CD4-positive, alpha-beta memory T cell (primary cell): ENCODE data around the gene SERPINB7. TPM values are rescaled to one million over a fixed set of nuclear protein-coding genes. Genes with fewer than 3 reads are reported as not detected.

ENCODE experiments used
- CTCF ChIA-PET: fragments of 350-600 bp; sonication (Branson Sonifier 250); formaldehyde crosslinking; loops from one replicate; lab custom pipeline; 2021; ENCODE audit warnings: inconsistent platforms; ENCODE audit not compliant: partially characterized antibody; lab: Charles Lee
- POLR2A ChIA-PET: fragments of 350-600 bp; sonication (Branson Sonifier 250); formaldehyde crosslinking; loops from one replicate; lab custom pipeline; 2021; ENCODE audit not compliant: partially characterized antibody; lab: Charles Lee
- DNase-seq, 5 donors: peaks; one replicate each; pipeline versions ENCODE4 v3.0.0 to v3.0.0-alpha.2; 2020 to 2022; ENCODE audit warnings: mixed read lengths in 1 of 5
- H3K27ac ChIP-seq: one replicate; pipeline ENCODE4 v1.7.0; 2013; ENCODE audit warnings: low read depth, low read length
- H3K27me3 ChIP-seq: 2 replicates; pipeline ENCODE4 v1.7.0; 2013; ENCODE audit warnings: mild to moderate bottlenecking, low read length, moderate library complexity; ENCODE audit not compliant: insufficient read depth
- H3K36me3 ChIP-seq: 2 replicates; pipeline ENCODE4 v1.7.0; 2013; ENCODE audit warnings: mild to moderate bottlenecking, low read length, moderate library complexity; ENCODE audit not compliant: insufficient read depth
- H3K4me1 ChIP-seq: 2 replicates; pipeline ENCODE4 v1.7.0; 2013; ENCODE audit warnings: mild to moderate bottlenecking, low read length, moderate library complexity; ENCODE audit not compliant: insufficient read depth
- H3K4me3 ChIP-seq, 2 donors: one replicate each; pipeline ENCODE4 v1.7.0; 2013; ENCODE audit warnings: low read length in 2 of 2, mild to moderate bottlenecking in 1 of 2
- H3K9me3 ChIP-seq, 2 donors: one replicate each; pipeline ENCODE4 v1.7.0; 2013; ENCODE audit warnings: low read length in 2 of 2, control low read depth in 1 of 2; ENCODE audit not compliant: control insufficient read depth in 1 of 2
- H3K27ac Mint-ChIP-seq, 7 donors: one replicate each; pipeline ENCODE4 v1.8.0; 2020 to 2021; ENCODE audit warnings: mixed read lengths in 7 of 7, mild to moderate bottlenecking in 6 of 7, inconsistent platforms in 3 of 7, moderate library complexity in 3 of 7
- H3K27me3 Mint-ChIP-seq, 2 donors: one replicate each; pipeline ENCODE4 v1.8.0; 2020 to 2021; ENCODE audit warnings: mixed read lengths in 2 of 2
- H3K36me3 Mint-ChIP-seq, 2 donors: one replicate each; pipeline ENCODE4 v1.8.0; 2020 to 2021; ENCODE audit warnings: mixed read lengths in 2 of 2, inconsistent platforms in 1 of 2, mild to moderate bottlenecking in 1 of 2
- H3K4me1 Mint-ChIP-seq, 4 donors: one replicate each; pipeline ENCODE4 v1.8.0; 2020 to 2021; ENCODE audit warnings: mixed read lengths in 4 of 4, mild to moderate bottlenecking in 1 of 4
- H3K4me3 Mint-ChIP-seq, 8 donors: one replicate each; pipeline ENCODE4 v1.8.0; 2020 to 2021; ENCODE audit warnings: mixed read lengths in 8 of 8, mild to moderate bottlenecking in 7 of 8, moderate library complexity in 6 of 8, inconsistent platforms in 3 of 8
- H3K9me3 Mint-ChIP-seq, 8 donors: one replicate each; pipeline ENCODE4 v1.8.0; 2020 to 2021; ENCODE audit warnings: mixed read lengths in 8 of 8, mild to moderate bottlenecking in 5 of 8, inconsistent platforms in 3 of 8, moderate library complexity in 1 of 8
- intact Hi-C: fragments of 100-400 bp; cut with micrococcal nuclease; formaldehyde crosslinking; loops from one replicate; pipeline ENCODE4 v1.15.1; 2023
- polyA plus RNA-seq, 2 donors: library from polyadenylated mRNA; unstranded; fragments of 300-500 nt; fragmentation: Illumina TruSeq; gene quantifications; one replicate each; pipeline ENCODE4 v1.2.3, GENCODE V29; 2021
- total RNA-seq, 2 experiments: library from RNA; stranded (reverse); gene quantifications; one replicate each; pipeline ENCODE4 v1.2.3, GENCODE V29; 2021

SERPINB7 gene
- total and polyA plus RNA-seq, 4 experiments from 2014 or later, result not detected

GRCh38 chr18:63828656-63829055, 53.4 kb downstream of the SERPINB7 start:
- Mint-ChIP-seq H3K4me3 (no peak overlapping the region), H3K4me1 (peaks cover 0 to 4% (median 3%) of the 10 kb centered on the region in 4 donors), H3K27me3 (peaks cover 7 to 9% of the 10 kb centered on the region in 2 donors), H3K36me3 (no peaks in the 10 kb centered on the region), H3K27ac (no peak overlapping the region), H3K9me3 (no peaks in the 10 kb centered on the region)
- DNase-seq, result no peak
- no peaks in the 10 kb centered on the region for H3K9me3 ChIP-seq
- intact Hi-C loops, result no loop called here
- no peaks in the 10 kb centered on the region for H3K27me3 ChIP-seq
- H3K4me1 ChIP-seq, result no peaks in the 10 kb centered on the region
- H3K27ac ChIP-seq, result no peak overlapping the region
- H3K4me3 ChIP-seq, result no peak overlapping the region
- no peaks in the 10 kb centered on the region for H3K36me3 ChIP-seq
- POLR2A ChIA-PET, result no interaction called here
- CTCF ChIA-PET, result no interaction called here

GRCh38 chr18:63829886-63830285, 54.7 kb downstream of the SERPINB7 start:
- Mint-ChIP-seq H3K4me3 (no peak overlapping the region), H3K36me3 (no peaks in the 10 kb centered on the region), H3K4me1 (peaks cover 0 to 4% (median 3%) of the 10 kb centered on the region in 4 donors), H3K9me3 (no peaks in the 10 kb centered on the region), H3K27ac (no peak overlapping the region), H3K27me3 (peaks cover 13 to 14% of the 10 kb centered on the region in 2 donors)
- intact Hi-C loops, result no loop called here
- H3K27me3 ChIP-seq, result no peaks in the 10 kb centered on the region
- H3K4me3 ChIP-seq, result no peak overlapping the region
- H3K36me3 ChIP-seq, result no peaks in the 10 kb centered on the region
- no peak overlapping the region for H3K27ac ChIP-seq
- ChIA-PET POLR2A (no interaction called here), CTCF (no interaction called here)
- no peaks in the 10 kb centered on the region for H3K4me1 ChIP-seq
- H3K9me3 ChIP-seq, result no peaks in the 10 kb centered on the region
- DNase-seq, result no peak

DNA sequence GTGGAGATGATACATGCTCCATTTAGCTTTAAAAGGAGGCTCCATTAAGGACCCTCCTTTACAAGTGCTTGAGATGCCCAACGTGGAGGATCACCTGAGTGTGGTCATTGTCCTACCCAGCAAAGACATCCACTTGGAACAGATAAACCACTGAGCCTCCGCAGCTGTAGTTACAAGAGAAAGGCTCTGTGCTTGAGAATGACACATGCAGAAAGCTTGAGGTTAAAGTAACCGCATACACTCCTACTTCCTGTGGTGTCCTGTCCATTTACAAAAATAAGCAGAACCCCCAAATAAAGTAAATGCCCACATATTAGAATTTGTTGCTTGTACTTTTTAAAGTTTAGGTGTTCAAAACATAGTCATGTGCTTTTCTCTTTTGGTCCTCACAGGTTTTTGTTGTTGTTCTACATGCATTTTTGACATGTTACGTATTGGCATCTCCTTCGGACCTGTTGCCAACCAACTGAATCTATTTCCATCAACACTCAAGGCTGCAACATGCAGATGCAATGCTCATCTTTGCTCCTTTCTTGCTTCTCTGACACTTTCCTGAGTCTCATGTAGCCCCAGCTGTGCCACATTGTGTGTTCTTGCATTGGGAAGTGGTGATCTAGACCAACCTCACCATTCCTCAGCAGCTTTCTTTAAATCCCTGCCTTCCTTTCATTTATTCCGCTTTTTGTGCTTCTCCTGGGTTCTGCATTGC, 56.0 kb downstream of the SERPINB7 start:
- no peak for DNase-seq
- Mint-ChIP-seq H3K9me3 (no peaks in the 10 kb centered on the region), H3K36me3 (no peaks in the 10 kb centered on the region), H3K4me3 (no peak overlapping the region), H3K27ac (no peak overlapping the region), H3K27me3 (peaks cover 14 to 16% of the 10 kb centered on the region in 2 donors), H3K4me1 (peaks cover 0 to 4% (median 3%) of the 10 kb centered on the region in 4 donors)
- POLR2A ChIA-PET, result no interaction called here
- CTCF ChIA-PET, result interaction anchor here (0.8 kb wide), 1 partner anchor 105 kb away, joined by 3 read pairs; no protein-coding TSS in a partner anchor
- Histone ChIP-seq H3K9me3 (no peaks in the 10 kb centered on the region), H3K27ac (no peak overlapping the region), H3K4me3 (no peak overlapping the region), H3K4me1 (no peaks in the 10 kb centered on the region), H3K27me3 (no peaks in the 10 kb centered on the region), H3K36me3 (no peaks in the 10 kb centered on the region)
- intact Hi-C loops, result no loop called here

DNA sequence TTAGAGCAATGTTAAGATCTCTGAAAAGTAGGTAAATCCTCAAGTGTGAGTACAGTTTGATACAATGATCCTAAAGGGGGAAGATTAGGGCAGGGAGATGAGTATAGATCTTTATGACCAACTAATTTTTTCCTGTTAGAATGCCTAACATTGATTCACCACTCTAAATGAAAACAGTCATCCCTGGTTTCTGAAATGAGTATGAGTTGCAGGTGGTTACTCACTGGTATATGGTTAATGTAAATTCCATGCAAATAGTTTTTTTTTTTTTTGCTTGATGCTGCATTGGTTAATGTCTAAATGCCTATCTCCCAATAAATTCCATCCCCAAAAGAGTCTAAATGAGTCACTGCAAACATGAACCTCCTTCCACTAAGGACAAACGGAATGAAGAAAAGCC, 57.3 kb downstream of the SERPINB7 start:
- no peaks in the 10 kb centered on the region for H3K36me3 Mint-ChIP-seq
- H3K4me1 ChIP-seq, result no peaks in the 10 kb centered on the region
- no peaks in the 10 kb centered on the region for H3K36me3 ChIP-seq
- no peaks in the 10 kb centered on the region for H3K9me3 ChIP-seq
- intact Hi-C loops, result no loop called here
- POLR2A ChIA-PET, result no interaction called here
- H3K27me3 ChIP-seq, result no peaks in the 10 kb centered on the region
- DNase-seq, result no peak
- no peak overlapping the region for H3K27ac Mint-ChIP-seq
- H3K9me3 Mint-ChIP-seq, result no peaks in the 10 kb centered on the region
- peaks cover 0 to 4% (median 3%) of the 10 kb centered on the region in 4 donors for H3K4me1 Mint-ChIP-seq
- CTCF ChIA-PET, result no interaction called here
- no peak overlapping the region for H3K4me3 ChIP-seq
- H3K4me3 Mint-ChIP-seq, result no peak overlapping the region
- peaks cover 17 to 18% of the 10 kb centered on the region in 2 donors for H3K27me3 Mint-ChIP-seq
- no peak overlapping the region for H3K27ac ChIP-seq

DNA sequence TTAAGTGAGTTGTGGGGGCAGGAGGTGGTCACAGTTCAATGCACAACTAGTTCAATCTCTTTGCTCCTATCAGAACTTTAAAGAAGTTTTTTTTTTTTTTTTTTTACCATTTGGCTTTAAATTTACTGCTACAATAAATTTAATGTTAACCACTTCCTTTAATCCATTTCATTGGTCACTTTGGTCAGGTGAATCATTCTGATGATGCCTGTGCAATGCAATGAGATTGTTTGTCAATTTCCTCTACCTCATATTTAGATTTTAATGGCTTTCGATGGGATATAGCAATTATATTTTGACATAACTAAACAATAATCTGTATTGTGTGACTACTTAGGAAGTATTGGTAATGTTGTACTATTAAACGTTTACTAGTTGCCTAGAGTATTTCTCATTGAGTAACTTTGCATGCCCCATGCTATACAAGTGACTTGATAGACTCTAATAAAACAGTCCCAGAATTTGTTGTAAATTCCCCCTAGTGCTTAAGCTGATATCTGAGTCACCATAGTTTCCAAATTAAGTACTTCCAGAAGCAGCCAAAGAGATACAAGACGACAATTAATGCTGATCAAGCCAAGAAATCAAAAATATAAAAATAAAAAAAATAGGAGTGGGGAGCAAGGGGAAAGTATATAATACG, 59.4 kb downstream of the SERPINB7 start:
- no peak overlapping the region for H3K27ac Mint-ChIP-seq
- no peaks in the 10 kb centered on the region for H3K9me3 ChIP-seq
- intact Hi-C loops, result no loop called here
- DNase-seq, result no peak
- no peaks in the 10 kb centered on the region for H3K27me3 ChIP-seq
- no peaks in the 10 kb centered on the region for H3K4me1 ChIP-seq
- ChIA-PET CTCF (no interaction called here), POLR2A (no interaction called here)
- no peaks in the 10 kb centered on the region for H3K9me3 Mint-ChIP-seq
- H3K27me3 Mint-ChIP-seq, result peaks cover 18% of the 10 kb centered on the region in 2 donors
- no peak overlapping the region for H3K27ac ChIP-seq
- no peak overlapping the region for H3K4me3 Mint-ChIP-seq
- peaks cover 0 to 4% (median 3%) of the 10 kb centered on the region in 4 donors for H3K4me1 Mint-ChIP-seq
- H3K36me3 ChIP-seq, result no peaks in the 10 kb centered on the region
- H3K36me3 Mint-ChIP-seq, result no peaks in the 10 kb centered on the region
- H3K4me3 ChIP-seq, result no peak overlapping the region

DNA sequence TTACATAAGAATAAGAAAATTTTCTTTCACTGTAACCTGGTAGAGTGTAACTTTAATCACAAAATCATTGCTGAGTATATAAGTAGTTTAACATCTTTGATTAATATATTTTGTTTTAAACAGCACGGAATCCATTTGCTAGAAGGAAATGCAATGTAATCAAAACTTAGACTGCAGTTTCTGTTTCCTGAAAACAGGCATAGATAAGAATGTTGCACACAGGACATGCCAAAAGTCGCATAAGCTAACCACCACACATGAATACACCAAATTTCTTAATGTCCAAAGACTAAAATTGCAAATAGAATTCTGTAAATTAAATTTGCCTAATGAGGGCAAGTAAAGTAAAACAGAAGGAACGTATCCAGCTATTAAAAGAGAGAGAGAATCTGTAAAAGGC, 61.2 kb downstream of the SERPINB7 start:
- Mint-ChIP-seq H3K27me3 (peaks cover 16 to 17% of the 10 kb centered on the region in 2 donors), H3K4me3 (no peak overlapping the region), H3K9me3 (no peaks in the 10 kb centered on the region), H3K27ac (no peak overlapping the region), H3K4me1 (peaks cover 0 to 3% (median under 1%) of the 10 kb centered on the region in 4 donors), H3K36me3 (no peaks in the 10 kb centered on the region)
- no peak overlapping the region for H3K27ac ChIP-seq
- ChIA-PET POLR2A (no interaction called here), CTCF (no interaction called here)
- H3K4me3 ChIP-seq, result no peak overlapping the region
- intact Hi-C loops, result no loop called here
- no peaks in the 10 kb centered on the region for H3K4me1 ChIP-seq
- no peaks in the 10 kb centered on the region for H3K9me3 ChIP-seq
- DNase-seq, result no peak
- no peaks in the 10 kb centered on the region for H3K36me3 ChIP-seq
- no peaks in the 10 kb centered on the region for H3K27me3 ChIP-seq

DNA sequence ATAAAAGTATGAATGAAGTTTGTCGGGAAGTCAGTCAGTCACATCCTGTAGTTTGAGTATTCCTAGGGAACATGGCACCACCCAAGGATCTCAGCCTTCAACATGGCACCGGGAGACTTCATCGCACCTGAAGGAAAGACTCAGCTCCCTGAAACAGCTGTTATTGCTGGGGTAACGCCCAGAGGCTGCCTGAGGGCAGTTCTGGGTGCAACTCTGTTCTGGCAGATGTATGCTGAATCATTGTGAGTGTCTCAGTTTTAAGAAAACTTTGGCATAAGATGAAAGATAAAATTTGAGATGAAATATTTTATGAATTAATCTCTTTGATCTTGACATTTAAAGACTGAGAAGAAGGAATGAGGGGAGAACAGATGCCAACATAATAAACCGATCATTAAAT, 62.4 kb downstream of the SERPINB7 start:
- no peaks in the 10 kb centered on the region for H3K36me3 ChIP-seq
- Mint-ChIP-seq H3K4me1 (no peaks in the 10 kb centered on the region), H3K9me3 (no peaks in the 10 kb centered on the region), H3K27me3 (peaks cover 11 to 18% of the 10 kb centered on the region in 2 donors), H3K27ac (no peak overlapping the region), H3K36me3 (no peaks in the 10 kb centered on the region), H3K4me3 (no peak overlapping the region)
- intact Hi-C loops, result no loop called here
- H3K4me1 ChIP-seq, result no peaks in the 10 kb centered on the region
- DNase-seq, result no peak
- CTCF ChIA-PET, result no interaction called here
- no peaks in the 10 kb centered on the region for H3K27me3 ChIP-seq
- POLR2A ChIA-PET, result no interaction called here
- H3K27ac ChIP-seq, result no peak overlapping the region
- no peaks in the 10 kb centered on the region for H3K9me3 ChIP-seq
- H3K4me3 ChIP-seq, result no peak overlapping the region
